ENCODE results near the gene BCAS4. TPM values are rescaled to one million over a fixed set of nuclear protein-coding genes. Genes with fewer than 3 reads are reported as not detected.

Gene BCAS4
- total RNA-seq (ENCODE audit: low replicate concordance) = 1.5 and 2.7 TPM in 2 replicates

- DNase-seq (ENCODE audit: low read depth) = peak; percentile 70
- H3K4me3 ChIP-seq (ENCODE audit: low read depth, low read length) = peak within 1 kb of the TSS; percentile 78
- TF ChIP-seq CTCF (IDR thresholded peaks at IDR 0.05; ENCODE audit: insufficient read depth, low read length) = peak; percentile 62
Measured at GRCh38 chr20:50794846-50795634, at the start of gene BCAS4. Gene BCAS4 (plus strand): TSS chr20:50795061. CDS start chr20:50795084, 23 bp downstream.

DNA sequence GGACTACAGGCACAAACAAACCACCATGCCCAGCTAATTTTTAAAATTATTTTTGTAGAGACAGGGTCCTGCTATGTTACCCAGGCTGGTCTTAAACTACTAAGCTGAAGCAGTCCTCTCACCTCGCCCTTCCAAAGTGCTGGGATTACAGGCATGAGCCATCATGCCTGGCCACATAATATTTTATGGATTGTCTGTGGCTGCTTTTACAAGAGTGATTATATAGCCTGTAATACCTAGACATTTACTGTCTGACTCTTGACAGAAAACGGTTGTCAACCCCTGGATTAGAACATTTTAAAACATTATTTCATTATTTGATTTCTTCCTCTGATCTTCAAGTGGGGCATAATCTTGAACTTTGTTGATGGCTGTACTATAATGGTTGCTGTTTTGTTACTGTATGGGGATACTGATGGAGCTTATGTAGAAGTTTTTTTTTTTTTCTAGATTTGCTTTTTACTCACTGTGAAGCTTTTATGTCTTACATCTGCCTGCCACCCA lies 49.2 kb upstream of the BCAS4 start:
- DNase-seq (ENCODE audit: low read depth) = no peak
- no peak overlapping the region for H3K4me3 ChIP-seq (ENCODE audit: low read depth, low read length)
- TF ChIP-seq CTCF (IDR thresholded peaks at IDR 0.05; ENCODE audit: insufficient read depth, low read length) = no peak

DNA sequence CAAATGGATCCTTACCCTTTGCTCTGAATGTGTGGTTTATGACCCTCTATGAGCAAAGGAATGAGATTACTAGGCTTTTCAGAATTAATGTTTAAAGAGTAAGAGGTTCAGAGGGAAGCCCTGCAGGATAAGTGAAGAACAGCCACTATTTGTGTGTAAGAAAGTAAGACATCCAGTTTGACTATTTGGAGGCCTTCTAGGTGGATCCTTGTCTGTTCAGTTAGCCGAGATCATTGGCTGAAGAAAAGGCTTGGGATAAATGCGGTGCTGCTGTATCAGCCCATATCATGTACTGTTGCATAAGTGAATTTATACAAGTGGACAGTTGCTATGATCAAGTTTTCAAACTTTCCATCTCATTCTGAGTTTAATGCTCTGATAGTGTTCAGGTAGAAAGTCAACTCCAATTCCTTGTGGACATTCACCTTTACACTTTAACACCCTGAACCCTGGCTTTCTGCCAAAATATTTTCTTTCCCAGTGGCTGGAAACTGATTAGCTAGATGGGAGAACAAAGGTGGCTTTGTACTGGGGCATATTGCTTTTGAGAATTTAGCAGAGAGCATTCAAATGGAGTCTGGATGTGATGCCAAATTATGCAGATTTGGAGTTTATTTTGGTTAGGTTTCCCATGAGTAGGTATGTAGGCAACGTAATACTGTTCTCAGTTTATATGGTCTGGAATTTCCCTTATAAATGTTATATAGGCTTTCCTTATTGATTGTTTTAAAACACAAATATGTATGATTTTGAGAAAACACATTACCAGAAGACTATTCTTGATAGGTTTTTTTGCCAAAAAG lies 48.5 kb upstream of the BCAS4 start:
- DNase-seq (ENCODE audit: low read depth) = no peak
- no peak overlapping the region for H3K4me3 ChIP-seq (ENCODE audit: low read depth, low read length)
- peak; percentile 3 for TF ChIP-seq CTCF (IDR thresholded peaks at IDR 0.05; ENCODE audit: insufficient read depth, low read length)

GRCh38 chr20:50747275-50747674 lies 47.6 kb upstream of the BCAS4 start:
- no peak for TF ChIP-seq CTCF (IDR thresholded peaks at IDR 0.05; ENCODE audit: insufficient read depth, low read length)
- DNase-seq (ENCODE audit: low read depth) = no peak
- H3K4me3 ChIP-seq (ENCODE audit: low read depth, low read length) = no peak overlapping the region

GRCh38 chr20:50750145-50750671 lies 44.7 kb upstream of the BCAS4 start:
- H3K4me3 ChIP-seq (ENCODE audit: low read depth, low read length) = no peak overlapping the region
- DNase-seq (ENCODE audit: low read depth) = no peak

More at GRCh38 chr20:50750145-50750671, 44.7 kb upstream of the BCAS4 start:
- no peak for TF ChIP-seq CTCF (IDR thresholded peaks at IDR 0.05; ENCODE audit: insufficient read depth, low read length)

All from fibroblast of the aortic adventitia (primary cell).